Measurements from ENCODE around the gene PROK2. TPM values are rescaled to one million over a fixed set of nuclear protein-coding genes. Genes with fewer than 3 reads are reported as not detected.

PROK2 gene
- total and polyA plus RNA-seq, 2 experiments from 2014 or later = not detected

DNA sequence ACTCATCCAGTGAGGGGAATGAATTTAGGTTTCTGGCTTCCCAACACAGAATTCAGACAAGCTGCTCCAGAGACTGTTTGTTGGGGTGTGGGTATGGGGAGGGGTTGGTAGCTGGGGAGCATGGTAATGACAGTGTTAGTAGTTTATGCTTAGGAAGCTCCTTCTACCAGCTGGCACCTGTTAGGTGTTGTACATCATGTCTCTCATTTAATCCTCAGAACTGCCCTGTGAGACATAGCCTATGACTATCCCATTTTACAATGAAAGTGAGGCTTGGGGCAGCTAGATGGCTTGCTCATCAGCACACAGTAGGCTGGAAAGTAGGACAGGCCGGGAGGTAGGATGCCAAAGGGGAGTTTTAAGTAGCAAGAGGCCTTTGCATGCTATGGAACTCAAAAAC is 62.3 kb downstream of the PROK2 start:
- Histone ChIP-seq H3K9me3 (ENCODE audit: low read depth) (no peaks in the 10 kb centered on the region), H3K27ac (no peak overlapping the region), H3K4me3 (no peak overlapping the region), H3K27me3 (peaks cover 49% of the 10 kb centered on the region), H3K4me1 (ENCODE audit: low read depth) (no peaks in the 10 kb centered on the region), H3K36me3 (no peaks in the 10 kb centered on the region)
- DNase-seq (ENCODE audit: low read depth in 1 of 2, low spot score in 1 of 2) = no peak
- TF ChIP-seq, protein P1, sequence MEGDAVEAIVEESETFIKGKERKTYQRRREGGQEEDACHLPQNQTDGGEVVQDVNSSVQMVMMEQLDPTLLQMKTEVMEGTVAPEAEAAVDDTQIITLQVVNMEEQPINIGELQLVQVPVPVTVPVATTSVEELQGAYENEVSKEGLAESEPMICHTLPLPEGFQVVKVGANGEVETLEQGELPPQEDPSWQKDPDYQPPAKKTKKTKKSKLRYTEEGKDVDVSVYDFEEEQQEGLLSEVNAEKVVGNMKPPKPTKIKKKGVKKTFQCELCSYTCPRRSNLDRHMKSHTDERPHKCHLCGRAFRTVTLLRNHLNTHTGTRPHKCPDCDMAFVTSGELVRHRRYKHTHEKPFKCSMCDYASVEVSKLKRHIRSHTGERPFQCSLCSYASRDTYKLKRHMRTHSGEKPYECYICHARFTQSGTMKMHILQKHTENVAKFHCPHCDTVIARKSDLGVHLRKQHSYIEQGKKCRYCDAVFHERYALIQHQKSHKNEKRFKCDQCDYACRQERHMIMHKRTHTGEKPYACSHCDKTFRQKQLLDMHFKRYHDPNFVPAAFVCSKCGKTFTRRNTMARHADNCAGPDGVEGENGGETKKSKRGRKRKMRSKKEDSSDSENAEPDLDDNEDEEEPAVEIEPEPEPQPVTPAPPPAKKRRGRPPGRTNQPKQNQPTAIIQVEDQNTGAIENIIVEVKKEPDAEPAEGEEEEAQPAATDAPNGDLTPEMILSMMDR (IDR thresholded peaks at IDR 0.05; ENCODE audit: low read depth, low read length) = no peak

Other genes with a start within 250 kb of the PROK2 start
- 115 and 132 TPM in 2 replicates for gene FOXP1, start 201.4 kb downstream of the PROK2 start, total RNA-seq
- gene FOXP1, start 201.4 kb downstream of the PROK2 start, polyA plus RNA-seq = 121 and 149 TPM in 2 replicates
- 1.6 and 4.3 TPM in 2 replicates for gene EIF4E3, start 59.7 kb downstream of the PROK2 start, total RNA-seq
- gene EIF4E3, start 59.7 kb downstream of the PROK2 start, polyA plus RNA-seq = 10.5 and 10.8 TPM in 2 replicates
- 10.6 and 12.9 TPM in 2 replicates for gene GPR27, start 31.3 kb downstream of the PROK2 start, total RNA-seq
- 23.8 and 27.2 TPM in 2 replicates for gene GPR27, start 31.3 kb downstream of the PROK2 start, polyA plus RNA-seq